HG03558 (cell line): Measurements from ENCODE around the gene SCMH1.

Experiments
- ATAC-seq: cut with Tn5 transposase; IDR thresholded peaks from one replicate; pipeline ENCODE4 v1.9.1; 2021; ENCODE audit warnings: moderate number of reproducible peaks; ENCODE audit not compliant: unreplicated experiment; ENCODE audit errors: extremely low read depth

The SCMH1 gene

GRCh38 chr1:41241749-41242341 is at the start of gene SCMH1:
TSS of gene SCMH1 (minus strand) at chr1:41242306. CDS start at chr1:41186133, 56,173 bp downstream.
- no peak for ATAC-seq

GRCh38 chr1:41291195-41291594 is 49.1 kb upstream of the SCMH1 start:
- ATAC-seq: no peak

- no peak for ATAC-seq
Measured at GRCh38 chr1:41289196-41289595, 47.1 kb upstream of the SCMH1 start.

- ATAC-seq: no peak
Measured at GRCh38 chr1:41286992-41287391, 44.9 kb upstream of the SCMH1 start.

- ATAC-seq: no peak
Measured at GRCh38 chr1:41286486-41286885, 44.4 kb upstream of the SCMH1 start.

GRCh38 chr1:41285818-41286217 is 43.7 kb upstream of the SCMH1 start:
- no peak for ATAC-seq

GRCh38 chr1:41284121-41284520 is 42.0 kb upstream of the SCMH1 start:
- ATAC-seq: no peak

GRCh38 chr1:41282679-41283317 is 40.7 kb upstream of the SCMH1 start:
- no peak for ATAC-seq

GRCh38 chr1:41281334-41281733 is 39.2 kb upstream of the SCMH1 start:
- no peak for ATAC-seq

- no peak for ATAC-seq
Measured at GRCh38 chr1:41280202-41281032, 38.3 kb upstream of the SCMH1 start.

GRCh38 chr1:41278076-41278475 is 36.0 kb upstream of the SCMH1 start:
- no peak for ATAC-seq

GRCh38 chr1:41277371-41277975 is 35.4 kb upstream of the SCMH1 start:
- ATAC-seq: no peak

GRCh38 chr1:41275831-41276230 is 33.7 kb upstream of the SCMH1 start:
- ATAC-seq: no peak

- no peak for ATAC-seq
Measured at GRCh38 chr1:41274752-41275545, 32.8 kb upstream of the SCMH1 start.

- no peak for ATAC-seq
Measured at GRCh38 chr1:41272601-41273000, 30.5 kb upstream of the SCMH1 start.

GRCh38 chr1:41268154-41268770 is 26.2 kb upstream of the SCMH1 start:
- no peak for ATAC-seq

GRCh38 chr1:41261926-41262618 is 20.0 kb upstream of the SCMH1 start:
- ATAC-seq: no peak

GRCh38 chr1:41260768-41261167 is 18.7 kb upstream of the SCMH1 start:
- no peak for ATAC-seq

- ATAC-seq: no peak
Measured at GRCh38 chr1:41259221-41259620, 17.1 kb upstream of the SCMH1 start.
